Measurements from ENCODE around the gene DLGAP1.

The DLGAP1 gene

GRCh38 chr18:3873698-3874097 is 581.4 kb downstream of the DLGAP1 start:
- H3K9me3 ChIP-seq (ENCODE audit: control insufficient read depth in 5 of 5, low read length in 5 of 5) = no peaks in the 10 kb centered on the region
- H3K9ac ChIP-seq (ENCODE audit: low read length in 5 of 5) = no peak overlapping the region
- no peak overlapping the region for H3K27ac ChIP-seq (ENCODE audit: low read depth, low read length)
- no peak overlapping the region for H3K4me3 ChIP-seq (ENCODE audit: low read depth in 1 of 5, low read length in 5 of 5)
- no peaks in the 10 kb centered on the region for H3K36me3 ChIP-seq (ENCODE audit: control insufficient read depth in 5 of 5, insufficient read depth in 5 of 5, low read length in 5 of 5)
- peaks cover 0 to 5% (median 0%) of the 10 kb centered on the region in 5 donors for H3K4me1 ChIP-seq (ENCODE audit: control insufficient read depth in 5 of 5, insufficient read depth in 5 of 5, low read length in 5 of 5)
- no peaks in the 10 kb centered on the region for H3K27me3 ChIP-seq (ENCODE audit: control insufficient read depth in 5 of 5, insufficient read depth in 4 of 5, low read length in 5 of 5)

GRCh38 chr18:3873211-3873610 is 581.9 kb downstream of the DLGAP1 start:
- Histone ChIP-seq H3K4me3 (ENCODE audit: low read depth in 1 of 5, low read length in 5 of 5) (no peak overlapping the region), H3K4me1 (ENCODE audit: control insufficient read depth in 5 of 5, insufficient read depth in 5 of 5, low read length in 5 of 5) (peaks cover 0 to 5% (median 0%) of the 10 kb centered on the region in 5 donors), H3K36me3 (ENCODE audit: control insufficient read depth in 5 of 5, insufficient read depth in 5 of 5, low read length in 5 of 5) (no peaks in the 10 kb centered on the region), H3K27ac (ENCODE audit: low read depth, low read length) (no peak overlapping the region), H3K9me3 (ENCODE audit: control insufficient read depth in 5 of 5, low read length in 5 of 5) (no peaks in the 10 kb centered on the region), H3K27me3 (ENCODE audit: control insufficient read depth in 5 of 5, insufficient read depth in 4 of 5, low read length in 5 of 5) (no peaks in the 10 kb centered on the region), H3K9ac (ENCODE audit: low read length in 5 of 5) (no peak overlapping the region)

GRCh38 chr18:3872641-3873040 is 582.5 kb downstream of the DLGAP1 start:
- no peaks in the 10 kb centered on the region for H3K36me3 ChIP-seq (ENCODE audit: control insufficient read depth in 5 of 5, insufficient read depth in 5 of 5, low read length in 5 of 5)
- no peaks in the 10 kb centered on the region for H3K27me3 ChIP-seq (ENCODE audit: control insufficient read depth in 5 of 5, insufficient read depth in 4 of 5, low read length in 5 of 5)
- peaks cover 0 to 5% (median 0%) of the 10 kb centered on the region in 5 donors for H3K4me1 ChIP-seq (ENCODE audit: control insufficient read depth in 5 of 5, insufficient read depth in 5 of 5, low read length in 5 of 5)
- no peaks in the 10 kb centered on the region for H3K9me3 ChIP-seq (ENCODE audit: control insufficient read depth in 5 of 5, low read length in 5 of 5)
- no peak overlapping the region for H3K9ac ChIP-seq (ENCODE audit: low read length in 5 of 5)
- H3K4me3 ChIP-seq (ENCODE audit: low read depth in 1 of 5, low read length in 5 of 5) = no peak overlapping the region
- no peak overlapping the region for H3K27ac ChIP-seq (ENCODE audit: low read depth, low read length)

- Histone ChIP-seq H3K9ac (ENCODE audit: low read length in 5 of 5) (no peak overlapping the region), H3K4me3 (ENCODE audit: low read depth in 1 of 5, low read length in 5 of 5) (no peak overlapping the region), H3K36me3 (ENCODE audit: control insufficient read depth in 5 of 5, insufficient read depth in 5 of 5, low read length in 5 of 5) (no peaks in the 10 kb centered on the region), H3K27ac (ENCODE audit: low read depth, low read length) (no peak overlapping the region), H3K27me3 (ENCODE audit: control insufficient read depth in 5 of 5, insufficient read depth in 4 of 5, low read length in 5 of 5) (no peaks in the 10 kb centered on the region), H3K9me3 (ENCODE audit: control insufficient read depth in 5 of 5, low read length in 5 of 5) (no peaks in the 10 kb centered on the region), H3K4me1 (ENCODE audit: control insufficient read depth in 5 of 5, insufficient read depth in 5 of 5, low read length in 5 of 5) (peaks cover 0 to 5% (median 0%) of the 10 kb centered on the region in 5 donors)
Observed at GRCh38 chr18:3871687-3872086, 583.4 kb downstream of the DLGAP1 start.

GRCh38 chr18:3870914-3871313 is 584.2 kb downstream of the DLGAP1 start:
- Histone ChIP-seq H3K9ac (ENCODE audit: low read length in 5 of 5) (no peak overlapping the region), H3K9me3 (ENCODE audit: control insufficient read depth in 5 of 5, low read length in 5 of 5) (no peaks in the 10 kb centered on the region), H3K27ac (ENCODE audit: low read depth, low read length) (no peak overlapping the region), H3K36me3 (ENCODE audit: control insufficient read depth in 5 of 5, insufficient read depth in 5 of 5, low read length in 5 of 5) (no peaks in the 10 kb centered on the region), H3K27me3 (ENCODE audit: control insufficient read depth in 5 of 5, insufficient read depth in 4 of 5, low read length in 5 of 5) (no peaks in the 10 kb centered on the region), H3K4me1 (ENCODE audit: control insufficient read depth in 5 of 5, insufficient read depth in 5 of 5, low read length in 5 of 5) (peaks cover 0 to 5% (median 0%) of the 10 kb centered on the region in 5 donors), H3K4me3 (ENCODE audit: low read depth in 1 of 5, low read length in 5 of 5) (no peak overlapping the region)

DNA sequence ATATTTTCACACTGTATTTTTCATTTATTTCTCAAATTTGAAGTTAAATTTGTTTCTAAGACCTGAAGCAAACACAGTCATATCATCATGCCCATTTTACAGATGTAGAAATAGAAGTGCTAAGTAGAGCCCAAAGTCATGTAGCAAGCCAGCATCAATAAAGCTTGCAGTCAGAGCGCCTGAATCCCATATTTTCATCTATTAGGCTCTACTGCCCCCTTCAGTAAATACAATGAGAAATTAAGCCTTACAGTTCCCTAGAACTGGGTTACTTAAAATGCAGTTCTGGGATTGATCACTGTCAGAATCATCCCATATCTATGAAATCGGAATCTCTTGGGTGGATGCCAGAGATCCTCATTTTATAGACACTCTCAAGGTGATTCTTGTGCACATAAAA is 585.3 kb downstream of the DLGAP1 start:
- H3K4me1 ChIP-seq (ENCODE audit: control insufficient read depth in 5 of 5, insufficient read depth in 5 of 5, low read length in 5 of 5) = peaks cover 0 to 5% (median 0%) of the 10 kb centered on the region in 5 donors
- H3K27me3 ChIP-seq (ENCODE audit: control insufficient read depth in 5 of 5, insufficient read depth in 4 of 5, low read length in 5 of 5) = no peaks in the 10 kb centered on the region
- H3K4me3 ChIP-seq (ENCODE audit: low read depth in 1 of 5, low read length in 5 of 5) = no peak overlapping the region
- no peaks in the 10 kb centered on the region for H3K36me3 ChIP-seq (ENCODE audit: control insufficient read depth in 5 of 5, insufficient read depth in 5 of 5, low read length in 5 of 5)
- H3K27ac ChIP-seq (ENCODE audit: low read depth, low read length) = no peak overlapping the region
- H3K9me3 ChIP-seq (ENCODE audit: control insufficient read depth in 5 of 5, low read length in 5 of 5) = no peaks in the 10 kb centered on the region
- H3K9ac ChIP-seq (ENCODE audit: low read length in 5 of 5) = no peak overlapping the region

- Histone ChIP-seq H3K4me1 (ENCODE audit: control insufficient read depth in 5 of 5, insufficient read depth in 5 of 5, low read length in 5 of 5) (no peaks in the 10 kb centered on the region), H3K27me3 (ENCODE audit: control insufficient read depth in 5 of 5, insufficient read depth in 4 of 5, low read length in 5 of 5) (no peaks in the 10 kb centered on the region), H3K4me3 (ENCODE audit: low read depth in 1 of 5, low read length in 5 of 5) (no peak overlapping the region), H3K9ac (ENCODE audit: low read length in 5 of 5) (no peak overlapping the region), H3K9me3 (ENCODE audit: control insufficient read depth in 5 of 5, low read length in 5 of 5) (no peaks in the 10 kb centered on the region), H3K27ac (ENCODE audit: low read depth, low read length) (no peak overlapping the region), H3K36me3 (ENCODE audit: control insufficient read depth in 5 of 5, insufficient read depth in 5 of 5, low read length in 5 of 5) (no peaks in the 10 kb centered on the region)
Observed at GRCh38 chr18:3867864-3868311, 587.2 kb downstream of the DLGAP1 start.

DNA sequence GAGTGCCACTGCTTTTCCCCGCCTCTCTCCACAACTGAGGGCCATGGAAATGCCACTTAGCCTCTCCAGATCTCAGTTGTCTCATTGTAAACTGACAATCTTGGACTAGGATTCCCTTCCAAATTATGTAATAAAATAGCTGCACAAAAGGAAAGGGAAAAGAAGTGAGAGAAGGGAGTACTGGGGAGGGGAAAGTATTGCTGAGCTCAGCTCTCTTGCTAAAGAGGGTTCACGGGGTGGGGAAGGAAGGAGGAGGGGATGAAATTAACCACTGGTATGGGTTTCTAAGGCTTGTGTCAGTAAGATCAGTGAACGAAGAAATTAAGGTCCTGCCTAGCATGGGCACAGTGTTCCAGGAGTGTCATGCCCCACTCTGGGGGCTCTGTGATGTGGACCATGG is 587.9 kb downstream of the DLGAP1 start:
- no peaks in the 10 kb centered on the region for H3K36me3 ChIP-seq (ENCODE audit: control insufficient read depth in 5 of 5, insufficient read depth in 5 of 5, low read length in 5 of 5)
- no peak overlapping the region for H3K27ac ChIP-seq (ENCODE audit: low read depth, low read length)
- H3K27me3 ChIP-seq (ENCODE audit: control insufficient read depth in 5 of 5, insufficient read depth in 4 of 5, low read length in 5 of 5) = no peaks in the 10 kb centered on the region
- no peak overlapping the region for H3K4me3 ChIP-seq (ENCODE audit: low read depth in 1 of 5, low read length in 5 of 5)
- H3K4me1 ChIP-seq (ENCODE audit: control insufficient read depth in 5 of 5, insufficient read depth in 5 of 5, low read length in 5 of 5) = no peaks in the 10 kb centered on the region
- no peaks in the 10 kb centered on the region for H3K9me3 ChIP-seq (ENCODE audit: control insufficient read depth in 5 of 5, low read length in 5 of 5)
- no peak overlapping the region for H3K9ac ChIP-seq (ENCODE audit: low read length in 5 of 5)

DNA sequence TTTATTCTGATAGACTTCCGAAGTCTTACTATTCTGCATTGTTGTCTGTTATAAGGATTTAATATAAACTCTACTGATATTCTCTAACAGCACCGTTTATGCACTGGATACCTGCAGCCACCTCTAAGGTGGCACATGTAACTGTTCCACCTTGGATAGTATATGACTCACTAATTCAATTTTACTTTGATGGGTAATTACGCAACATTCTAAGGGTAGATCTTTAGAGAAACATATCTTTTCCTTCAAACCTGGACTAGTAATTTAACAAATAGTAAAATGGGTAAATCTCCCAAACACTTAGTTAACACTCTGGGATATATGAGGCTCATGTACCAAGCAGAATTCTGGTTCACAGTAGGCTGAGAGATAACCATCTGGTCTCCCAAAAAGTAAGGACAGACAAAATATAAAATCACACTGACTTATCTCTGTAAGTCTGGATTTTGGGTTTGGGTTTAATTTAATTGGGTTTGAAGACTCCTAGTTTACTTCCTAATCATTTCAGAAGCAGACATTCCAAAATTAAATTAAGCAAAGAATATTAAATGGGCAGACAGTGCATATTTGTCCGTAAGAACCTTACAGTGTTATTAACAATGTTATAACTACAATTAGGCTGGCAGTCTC is 590.3 kb downstream of the DLGAP1 start:
- Histone ChIP-seq H3K4me3 (ENCODE audit: low read depth in 1 of 5, low read length in 5 of 5) (no peak overlapping the region), H3K9ac (ENCODE audit: low read length in 5 of 5) (no peak overlapping the region), H3K36me3 (ENCODE audit: control insufficient read depth in 5 of 5, insufficient read depth in 5 of 5, low read length in 5 of 5) (no peaks in the 10 kb centered on the region), H3K27me3 (ENCODE audit: control insufficient read depth in 5 of 5, insufficient read depth in 4 of 5, low read length in 5 of 5) (no peaks in the 10 kb centered on the region), H3K4me1 (ENCODE audit: control insufficient read depth in 5 of 5, insufficient read depth in 5 of 5, low read length in 5 of 5) (no peaks in the 10 kb centered on the region), H3K27ac (ENCODE audit: low read depth, low read length) (no peak overlapping the region), H3K9me3 (ENCODE audit: control insufficient read depth in 5 of 5, low read length in 5 of 5) (no peaks in the 10 kb centered on the region)

GRCh38 chr18:3863593-3863992 is 591.5 kb downstream of the DLGAP1 start:
- no peaks in the 10 kb centered on the region for H3K27me3 ChIP-seq (ENCODE audit: control insufficient read depth in 5 of 5, insufficient read depth in 4 of 5, low read length in 5 of 5)
- H3K4me3 ChIP-seq (ENCODE audit: low read depth in 1 of 5, low read length in 5 of 5) = no peak overlapping the region
- H3K4me1 ChIP-seq (ENCODE audit: control insufficient read depth in 5 of 5, insufficient read depth in 5 of 5, low read length in 5 of 5) = no peaks in the 10 kb centered on the region
- H3K27ac ChIP-seq (ENCODE audit: low read depth, low read length) = no peak overlapping the region
- no peaks in the 10 kb centered on the region for H3K36me3 ChIP-seq (ENCODE audit: control insufficient read depth in 5 of 5, insufficient read depth in 5 of 5, low read length in 5 of 5)
- no peaks in the 10 kb centered on the region for H3K9me3 ChIP-seq (ENCODE audit: control insufficient read depth in 5 of 5, low read length in 5 of 5)
- no peak overlapping the region for H3K9ac ChIP-seq (ENCODE audit: low read length in 5 of 5)
